H1 (cell line): ENCODE data around the gene LEKR1. TPM values are rescaled to one million over a fixed set of nuclear protein-coding genes. Genes with fewer than 3 reads are reported as not detected.

ENCODE experiments used
- CTCF ChIA-PET: fragments of 300-600 bp; sonication (Branson Sonifier 250); formaldehyde crosslinking; loops from one replicate; lab custom pipeline; 2021; ENCODE audit not compliant: partially characterized antibody; lab: Charles Lee
- POLR2A ChIA-PET: fragments of 300-600 bp; sonication (Branson Sonifier 250); formaldehyde crosslinking; loops from one replicate; lab custom pipeline; 2021; ENCODE audit warnings: inconsistent platforms; ENCODE audit not compliant: partially characterized antibody; lab: Charles Lee
- DNase-seq, 2 experiments: peaks; one replicate each; pipeline versions ENCODE4 v3.0.0 to v3.0.0-alpha.2; 2010 to 2022; ENCODE audit warnings: low spot score in 2 of 2, low read depth in 1 of 2, mixed read lengths in 1 of 2
- FAIRE-seq: peaks from 2 replicates; lab custom pipeline; 2011; peaks lifted over from hg19 to GRCh38; lab: Jason Lieb, UNC
- H2AFZ ChIP-seq: 2 replicates; pipeline ENCODE4 v1.8.1; 2012; ENCODE audit warnings: low read length, inconsistent platforms
- H2AK5ac ChIP-seq: 2 replicates; pipeline ENCODE4 v1.6.1; 2013; ENCODE audit warnings: low read depth, low read length
- H2BK120ac ChIP-seq: replicated peaks from 2 replicates; pipeline ENCODE3; 2013; ENCODE audit warnings: low read depth, low read length, inconsistent platforms
- H2BK12ac ChIP-seq: 2 replicates; pipeline ENCODE4 v1.6.1; 2013; ENCODE audit warnings: low read depth, low read length
- H2BK15ac ChIP-seq: 2 replicates; pipeline ENCODE4 v1.6.1; 2013; ENCODE audit warnings: low read length
- H2BK20ac ChIP-seq: 2 replicates; pipeline ENCODE4 v1.6.1; 2013; ENCODE audit warnings: low read length
- H2BK5ac ChIP-seq: 2 replicates; pipeline ENCODE4 v1.6.1; 2013; ENCODE audit warnings: low read depth, low read length
- H3K14ac ChIP-seq: 2 replicates; pipeline ENCODE4 v1.6.1; 2013; ENCODE audit warnings: inconsistent platforms; ENCODE audit not compliant: insufficient read length
- H3K18ac ChIP-seq: 2 replicates; pipeline ENCODE4 v1.6.1; 2013; ENCODE audit warnings: low read length; ENCODE audit errors: extremely low read depth
- H3K23ac ChIP-seq: 2 replicates; pipeline ENCODE4 v1.6.1; 2013; ENCODE audit warnings: inconsistent platforms; ENCODE audit not compliant: insufficient read length
- H3K23me2 ChIP-seq: 2 replicates; pipeline ENCODE4 v1.6.1; 2013; ENCODE audit warnings: low read depth, low read length
- H3K27ac ChIP-seq: 2 replicates; pipeline ENCODE4 v1.6.1; 2011; ENCODE audit warnings: low read depth, low read length, inconsistent platforms
- H3K27me3 ChIP-seq, 4 experiments: replicated peaks in 1 of 4; 1 replicate in 1 of 4; 2 replicates in 3 of 4; pipeline versions ENCODE4 v1.6.1 to v1.8.1; 2011 to 2013; ENCODE audit warnings: low read length in 3 of 4, mild to moderate bottlenecking in 3 of 4, inconsistent platforms in 2 of 4, mixed read lengths in 2 of 4, moderate library complexity in 1 of 4; ENCODE audit not compliant: control insufficient read depth in 3 of 4, insufficient read depth in 3 of 4; ENCODE audit errors: extremely low read depth in 1 of 4
- H3K36me3 ChIP-seq, 4 experiments: 2 replicates each; pipeline versions ENCODE4 v1.6.1 to v1.8.1; 2011 to 2013; ENCODE audit warnings: mild to moderate bottlenecking in 4 of 4, low read length in 3 of 4, moderate library complexity in 2 of 4, control low read depth in 1 of 4, inconsistent platforms in 1 of 4; ENCODE audit not compliant: insufficient read depth in 4 of 4, control insufficient read depth in 2 of 4
- H3K4ac ChIP-seq: replicated peaks from 2 replicates; pipeline ENCODE3; 2013; ENCODE audit warnings: low read length, low read depth, mixed read lengths, inconsistent platforms; ENCODE audit not compliant: insufficient read length
- H3K4me1 ChIP-seq, 4 experiments: replicated peaks in 1 of 4; 1 replicate in 1 of 4; 2 replicates in 3 of 4; pipeline versions ENCODE4 v1.6.1 to v1.8.1; 2011 to 2013; ENCODE audit warnings: low read length in 3 of 4, inconsistent platforms in 2 of 4, mixed read lengths in 1 of 4; ENCODE audit not compliant: insufficient read depth in 4 of 4, control insufficient read depth in 3 of 4
- H3K4me2 ChIP-seq, 2 experiments: 2 replicates each; pipeline versions ENCODE4 v1.6.1 to v1.8.1; 2011 to 2013; ENCODE audit warnings: low read depth in 2 of 2, low read length in 2 of 2, control low read depth in 1 of 2, inconsistent platforms in 1 of 2, mild to moderate bottlenecking in 1 of 2; ENCODE audit not compliant: insufficient read depth in 1 of 2
- H3K4me3 ChIP-seq, 4 experiments: fragments of 200-600, 300-600 bp in 1 of 4; sonication (generic), shearing (Covaris generic), sonication (Bioruptor Twin) in 1 of 4; 2 replicates each; pipeline versions ENCODE4 v1.5.1 to v1.8.1; 2011 to 2016; ENCODE audit warnings: low read length in 4 of 4, low read depth in 3 of 4, control low read depth in 2 of 4, inconsistent platforms in 2 of 4, mild to moderate bottlenecking in 2 of 4, mixed read lengths in 1 of 4, moderate library complexity in 1 of 4; ENCODE audit not compliant: insufficient read depth in 2 of 4; ENCODE audit errors: extremely low read depth in 1 of 4
- H3K56ac ChIP-seq: replicated peaks from 2 replicates; pipeline ENCODE3; 2013; ENCODE audit warnings: low read depth, mild to moderate bottlenecking, mixed read lengths, low read length, inconsistent platforms; ENCODE audit not compliant: insufficient read length
- H3K79me1 ChIP-seq: 2 replicates; pipeline ENCODE4 v1.6.1; 2013; ENCODE audit warnings: low read depth, low read length, control low read depth
- H3K79me2 ChIP-seq, 2 experiments: 2 replicates each; pipeline versions ENCODE4 v1.6.1 to v1.8.1; 2012 to 2013; ENCODE audit warnings: low read length in 2 of 2, mild to moderate bottlenecking in 2 of 2, inconsistent platforms in 1 of 2; ENCODE audit not compliant: insufficient read depth in 2 of 2, control insufficient read depth in 1 of 2
- H3K9ac ChIP-seq, 4 experiments: replicated peaks in 1 of 4; 1 replicate in 1 of 4; 2 replicates in 3 of 4; pipeline versions ENCODE4 v1.6.1 to v1.8.1; 2011 to 2013; ENCODE audit warnings: low read depth in 3 of 4, low read length in 3 of 4, control low read depth in 2 of 4, mild to moderate bottlenecking in 2 of 4, moderate library complexity in 2 of 4, inconsistent platforms in 1 of 4; ENCODE audit errors: extremely low read depth in 1 of 4
- H3K9me3 ChIP-seq, 2 experiments: 2 replicates each; pipeline versions ENCODE4 v1.6.1 to v1.8.1; 2012 to 2013; ENCODE audit warnings: mild to moderate bottlenecking in 2 of 2, moderate library complexity in 2 of 2, control low read depth in 1 of 2, inconsistent platforms in 1 of 2, low read depth in 1 of 2, low read length in 1 of 2, mixed read lengths in 1 of 2; ENCODE audit not compliant: insufficient read depth in 2 of 2
- H4K20me1 ChIP-seq, 2 experiments: replicated peaks in 1 of 2; 2 replicates each; pipeline versions ENCODE3 to v1.8.1; 2011 to 2013; ENCODE audit warnings: inconsistent platforms in 2 of 2, low read length in 2 of 2, mild to moderate bottlenecking in 1 of 2; ENCODE audit not compliant: insufficient read depth in 2 of 2, control insufficient read depth in 1 of 2
- H4K5ac ChIP-seq: 2 replicates; pipeline ENCODE4 v1.6.1; 2013; ENCODE audit warnings: low read length, low read depth, mixed read lengths, inconsistent platforms; ENCODE audit not compliant: insufficient read length
- H4K8ac ChIP-seq: 2 replicates; pipeline ENCODE4 v1.8.0; 2013; ENCODE audit warnings: mild to moderate bottlenecking, moderate library complexity, low read length, inconsistent platforms; ENCODE audit not compliant: insufficient read depth; ENCODE audit errors: extremely low read depth
- H4K91ac ChIP-seq: replicated peaks from 2 replicates; pipeline ENCODE3; 2013; ENCODE audit warnings: low read length, mixed read lengths, inconsistent platforms; ENCODE audit not compliant: insufficient read length
- TAF7 ChIP-seq: optimal IDR thresholded peaks from 2 replicates; pipeline ENCODE3; 2011; ENCODE audit warnings: low read depth, mild to moderate bottlenecking, inconsistent platforms, low read length, moderate library complexity, borderline replicate concordance
- WGBS, 2 experiments: shearing (Covaris generic) in 1 of 2; methylation state at CpG; one replicate each; pipeline versions ENCODE4 v1.1.6 to v1.1.7; 2013 to 2015; ENCODE audit warnings: low lambda C conversion rate in 2 of 2, mixed read lengths in 2 of 2, inconsistent platforms in 1 of 2, low coverage in 1 of 2, missing lambda C conversion rate in 1 of 2; ENCODE audit not compliant: insufficient replicate concordance in 2 of 2, insufficient coverage in 1 of 2, insufficient read length in 1 of 2; ENCODE audit errors: extremely low coverage in 1 of 2, missing lambda C conversion rate in 1 of 2; 5-methylcytosine and 5-hydroxymethylcytosine counted together
- polyA plus RNA-seq, 7 experiments: library from polyadenylated mRNA; depleted of rRNA in 3 of 7; stranded (reverse) in 5 of 7; unstranded in 2 of 7; fragments of >200 nt in 5 of 7; fragments of 200-250 nt in 2 of 7; gene quantifications; 1 replicate in 5 of 7; 2 replicates in 1 of 7; 4 replicates in 1 of 7; pipeline versions ENCODE4 v1.2.1 to v1.2.3, GENCODE V29; 2011 to 2013; ENCODE audit warnings: missing spikeins in 2 of 7, mixed read lengths in 2 of 7
- total RNA-seq: library from RNA; stranded (reverse); fragmentation: NEBNext Ultra II Directional; extraction: Animal tissue kit (Norgen Biotek cat#: 25700); gene quantifications from 2 replicates; pipeline ENCODE4 v1.2.1, GENCODE V29; 2021

The LEKR1 gene
- total and polyA plus RNA-seq, 2 of the 8 experiments (the other 6 are each of a cell fraction or from before 2014, with no cell fraction given) = 0.08 TPM; not detected in 1

- H2AFZ ChIP-seq = peak overlapping the region; percentile 87
- peaks cover 0 to 4% (median 2%) of the 10 kb centered on the region in 4 experiments; a peak in 3 of 7 replicates for H3K4me1 ChIP-seq
- FAIRE-seq = no peak
- H3K79me1 ChIP-seq = no peaks in the 10 kb centered on the region
- H2BK12ac ChIP-seq = peak overlapping the region; percentile 69
- no peak overlapping the region for H3K56ac ChIP-seq
- no peak overlapping the region for H4K8ac ChIP-seq
- H3K36me3 ChIP-seq = no peaks in the 10 kb centered on the region
- peak overlapping the region in 1 of 2 experiments; percentile 50; a peak in 1 of 4 replicates for H3K4me2 ChIP-seq
- no peaks in the 10 kb centered on the region for H3K79me2 ChIP-seq
- CTCF ChIA-PET = interaction anchor here (0.6 to 56.4 kb wide), 29 partner anchors 9 to 636 kb away, joined by 3 to 1014 read pairs (median 4); partner anchors contain the start of genes SSR3 and TIPARP
- H2BK5ac ChIP-seq = no peak overlapping the region
- H4K20me1 ChIP-seq = no peaks in the 10 kb centered on the region
- no peak overlapping the region for H3K23ac ChIP-seq
- H3K9me3 ChIP-seq = no peaks in the 10 kb centered on the region
- no peak for DNase-seq
- H3K4ac ChIP-seq = no peak overlapping the region
- POLR2A ChIA-PET = interaction anchor here (0.7 to 1.0 kb wide), 2 partner anchors 324 to 528 kb away, joined by 3 to 7 read pairs; partner anchors contain the start of gene SSR3
- no peak overlapping the region for H4K5ac ChIP-seq
- H3K27ac ChIP-seq = no peak overlapping the region
- H3K27me3 ChIP-seq = peaks cover 0 to 4% (median 0%) of the 10 kb centered on the region in 4 experiments; a peak in 3 of 7 replicates
- no peak overlapping the region for H2BK120ac ChIP-seq
- H2AK5ac ChIP-seq = no peak overlapping the region
- no peak overlapping the region for H2BK20ac ChIP-seq
- WGBS, 2 experiments = 90% methylated on average over 11 of the region's 11 CpGs; no CpG with 5 or more reads in 1 of the 2 experiments
- no peak overlapping the region for H3K9ac ChIP-seq
- no peaks in the 10 kb centered on the region; the same call in 1 of the 2 replicates for H3K23me2 ChIP-seq
- H2BK15ac ChIP-seq = peak overlapping the region; percentile 63; the same call in 1 of the 2 replicates
- H4K91ac ChIP-seq = no peak overlapping the region
- H3K4me3 ChIP-seq = no peak overlapping the region
- no peak overlapping the region for H3K14ac ChIP-seq
- H3K18ac ChIP-seq = no peak overlapping the region
- no peak for TF ChIP-seq TAF7
Measured at GRCh38 chr3:157082305-157082982, 256.3 kb downstream of the LEKR1 start.
